HEK293 (cell line): Measurements from ENCODE around the gene CRYBA4.

ENCODE experiments used
- EGR2 ChIP-seq: fragments of 450-650 bp; formaldehyde crosslinking; IDR thresholded peaks from 2 replicates; pipeline ENCODE4 v1.5.1; 2016; ENCODE audit warnings: low read depth, missing biosample characterization, missing genetic modification characterization
- GFI1B ChIP-seq: fragments of 450-650 bp; formaldehyde crosslinking; IDR thresholded peaks from 2 replicates; pipeline ENCODE4 v1.5.1; 2016; ENCODE audit warnings: missing biosample characterization, missing genetic modification characterization
- OSR2 ChIP-seq: fragments of 450-650 bp; formaldehyde crosslinking; IDR thresholded peaks from 2 replicates; pipeline ENCODE4 v1.5.1; 2016; ENCODE audit warnings: missing biosample characterization, missing genetic modification characterization
- PATZ1 ChIP-seq: fragments of 450-650 bp; formaldehyde crosslinking; IDR thresholded peaks from 2 replicates; pipeline ENCODE4 v1.5.1; 2016; ENCODE audit warnings: missing biosample characterization, missing genetic modification characterization
- PRDM2 ChIP-seq: fragments of 450-650 bp; formaldehyde crosslinking; IDR thresholded peaks from 2 replicates; pipeline ENCODE4 v1.5.1; 2016; ENCODE audit warnings: missing biosample characterization, missing genetic modification characterization, borderline replicate concordance
- PRDM6 ChIP-seq: fragments of 450-650 bp; formaldehyde crosslinking; IDR thresholded peaks from 2 replicates; pipeline ENCODE4 v1.5.1; 2017; ENCODE audit warnings: missing biosample characterization, missing genetic modification characterization
- REPIN1 ChIP-seq: fragments of 450-650 bp; formaldehyde crosslinking; IDR thresholded peaks from 2 replicates; pipeline ENCODE4 v1.5.1; 2017; ENCODE audit warnings: missing biosample characterization, missing genetic modification characterization, low read depth
- SP2 ChIP-seq: fragments of 450-650 bp; formaldehyde crosslinking; IDR thresholded peaks from 2 replicates; pipeline ENCODE4 v1.5.1; 2016; ENCODE audit warnings: missing biosample characterization, missing genetic modification characterization
- TRIM28 ChIP-seq: IDR thresholded peaks from 2 replicates; pipeline ENCODE4 v1.6.1; 2011; ENCODE audit warnings: low read length, control low read depth, borderline replicate concordance
- ZIC2 ChIP-seq: fragments of 450-650 bp; formaldehyde crosslinking; IDR thresholded peaks from 2 replicates; pipeline ENCODE4 v1.5.1; 2016; ENCODE audit warnings: missing biosample characterization, missing genetic modification characterization
- ZNF114 ChIP-seq: fragments of 450-650 bp; formaldehyde crosslinking; IDR thresholded peaks from 2 replicates; pipeline ENCODE4 v1.5.0; 2017; ENCODE audit warnings: missing biosample characterization, missing genetic modification characterization
- ZNF18 ChIP-seq: fragments of 450-650 bp; formaldehyde crosslinking; IDR thresholded peaks from 2 replicates; pipeline ENCODE4 v1.5.1; 2016; ENCODE audit warnings: missing biosample characterization, missing genetic modification characterization
- ZNF214 ChIP-seq: fragments of 450-650 bp; formaldehyde crosslinking; IDR thresholded peaks from 2 replicates; pipeline ENCODE4 v1.5.1; 2017; ENCODE audit warnings: missing biosample characterization, mild to moderate bottlenecking, missing genetic modification characterization, borderline replicate concordance
- ZNF221 ChIP-seq: fragments of 450-650 bp; formaldehyde crosslinking; IDR thresholded peaks from 2 replicates; pipeline ENCODE4 v1.5.1; 2017; ENCODE audit warnings: missing biosample characterization, missing genetic modification characterization, borderline replicate concordance
- ZNF280C ChIP-seq: fragments of 450-650 bp; formaldehyde crosslinking; IDR thresholded peaks from 2 replicates; pipeline ENCODE4 v1.5.1; 2016; ENCODE audit warnings: missing biosample characterization, missing genetic modification characterization
- ZNF335 ChIP-seq: fragments of 450-650 bp; formaldehyde crosslinking; conservative IDR thresholded peaks from 2 replicates; pipeline ENCODE4 v1.5.1; 2016; ENCODE audit warnings: missing biosample characterization, missing genetic modification characterization
- ZNF433 ChIP-seq: fragments of 450-650 bp; formaldehyde crosslinking; IDR thresholded peaks from 2 replicates; pipeline ENCODE4 v1.5.1; 2016; ENCODE audit warnings: missing biosample characterization, missing genetic modification characterization, low read depth
- ZNF548 ChIP-seq: fragments of 450-650 bp; formaldehyde crosslinking; IDR thresholded peaks from 2 replicates; pipeline ENCODE4 v1.5.1; 2016; ENCODE audit warnings: missing biosample characterization, missing genetic modification characterization
- ZNF621 ChIP-seq: fragments of 450-650 bp; formaldehyde crosslinking; IDR thresholded peaks from 2 replicates; pipeline ENCODE4 v1.5.1; 2017; ENCODE audit warnings: missing biosample characterization, missing genetic modification characterization
- ZNF704 ChIP-seq: fragments of 450-650 bp; formaldehyde crosslinking; IDR thresholded peaks from 2 replicates; pipeline ENCODE4 v1.5.1; 2016; ENCODE audit warnings: missing biosample characterization, missing genetic modification characterization
- ZNF76 ChIP-seq: fragments of 450-650 bp; formaldehyde crosslinking; IDR thresholded peaks from 2 replicates; pipeline ENCODE4; 2016; ENCODE audit warnings: low read depth, missing biosample characterization, missing genetic modification characterization, borderline replicate concordance
- ZXDB ChIP-seq: fragments of 450-650 bp; formaldehyde crosslinking; IDR thresholded peaks from 2 replicates; pipeline ENCODE4 v1.5.1; 2016; ENCODE audit warnings: missing biosample characterization, missing genetic modification characterization

Gene CRYBA4

GRCh38 chr22:26589367-26589844, 32.4 kb upstream of the CRYBA4 start (continued):
- TF ChIP-seq ZNF335 = peak; percentile 37; the same call in 1 of the 2 replicates
- no peak for TF ChIP-seq ZNF704
- TF ChIP-seq PRDM6 (tag by site-specific recombination) = no peak
- peak; percentile 70 for TF ChIP-seq EGR2 (tag by site-specific recombination)
- TF ChIP-seq GFI1B (tag by site-specific recombination) = no peak
- no peak for TF ChIP-seq ZNF280C (tag by site-specific recombination)
- no peak for TF ChIP-seq ZNF114 (tag by site-specific recombination)
- TF ChIP-seq ZNF433 (tag by site-specific recombination) = no peak
- TF ChIP-seq PATZ1 (tag by site-specific recombination) = peak; percentile 48; the same call in 1 of the 2 replicates
- TF ChIP-seq SP2 (tag by site-specific recombination) = peak; percentile 28; the same call in 1 of the 2 replicates
- TF ChIP-seq TRIM28 = no peak
- TF ChIP-seq ZNF214 = no peak
- TF ChIP-seq ZXDB (tag by site-specific recombination) = no peak
- no peak for TF ChIP-seq ZNF621
- TF ChIP-seq OSR2 = no peak
- TF ChIP-seq ZNF18 (tag by site-specific recombination) = no peak
- TF ChIP-seq REPIN1 = no peak
- no peak for TF ChIP-seq PRDM2 (tag by site-specific recombination)
- 0 out of 2 replicates have a peak, but pooled peaks have one; percentile 17 for TF ChIP-seq ZNF76 (tag by site-specific recombination)
- TF ChIP-seq ZNF548 (tag by site-specific recombination) = no peak
- no peak for TF ChIP-seq ZNF221 (tag by site-specific recombination)
- no peak for TF ChIP-seq ZIC2 (tag by site-specific recombination)
